HG02870 (cell line): ENCODE data around the gene NAXE.
"Not testable (repeated sequence)": the region's sequence is repeated elsewhere in the genome, so short reads cannot be mapped to it uniquely, and the experiment has no call there.

Experiments
- ATAC-seq: cut with Tn5 transposase; IDR thresholded peaks from one replicate; pipeline ENCODE4 v1.9.1; 2021; ENCODE audit warnings: mild to moderate bottlenecking, moderate library complexity; ENCODE audit not compliant: unreplicated experiment

The NAXE gene

DNA sequence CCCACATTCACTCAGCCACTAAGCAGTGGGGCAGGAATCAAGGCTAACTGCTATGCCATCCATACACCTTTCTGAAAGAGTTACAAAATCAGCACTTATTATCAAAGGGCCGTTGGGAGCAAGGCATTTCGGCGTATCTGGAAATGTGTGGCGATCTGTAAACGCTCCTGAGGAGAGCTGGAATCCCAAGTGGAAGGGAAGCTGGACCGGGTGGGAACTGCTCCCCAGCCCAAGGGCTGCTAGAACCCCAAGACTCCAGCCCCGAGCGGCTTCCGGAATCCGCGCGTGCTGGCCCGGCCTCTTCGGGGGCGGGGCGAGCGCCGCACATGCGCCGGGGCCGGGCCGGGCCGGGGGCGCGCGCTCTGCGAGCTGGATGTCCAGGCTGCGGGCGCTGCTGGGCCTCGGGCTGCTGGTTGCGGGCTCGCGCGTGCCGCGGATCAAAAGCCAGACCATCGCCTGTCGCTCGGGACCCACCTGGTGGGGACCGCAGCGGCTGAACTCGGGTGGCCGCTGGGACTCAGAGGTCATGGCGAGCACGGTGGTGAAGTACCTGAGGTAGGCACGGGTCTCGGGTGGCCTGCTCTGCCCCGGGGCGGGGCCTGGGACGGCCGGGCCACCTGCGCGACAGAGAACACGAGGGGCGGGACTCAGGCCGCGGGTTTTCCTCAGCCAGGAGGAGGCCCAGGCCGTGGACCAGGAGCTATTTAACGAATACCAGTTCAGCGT, at the start of gene NAXE:
NAXE (plus strand) TSS at position 345 of the 726 bp plus-strand sequence; CDS start at position 374, 29 bp downstream.
- ATAC-seq, result peak; percentile 73

GRCh38 chr1:156543066-156543465, 48.5 kb upstream of the NAXE start:
- no peak for ATAC-seq

DNA sequence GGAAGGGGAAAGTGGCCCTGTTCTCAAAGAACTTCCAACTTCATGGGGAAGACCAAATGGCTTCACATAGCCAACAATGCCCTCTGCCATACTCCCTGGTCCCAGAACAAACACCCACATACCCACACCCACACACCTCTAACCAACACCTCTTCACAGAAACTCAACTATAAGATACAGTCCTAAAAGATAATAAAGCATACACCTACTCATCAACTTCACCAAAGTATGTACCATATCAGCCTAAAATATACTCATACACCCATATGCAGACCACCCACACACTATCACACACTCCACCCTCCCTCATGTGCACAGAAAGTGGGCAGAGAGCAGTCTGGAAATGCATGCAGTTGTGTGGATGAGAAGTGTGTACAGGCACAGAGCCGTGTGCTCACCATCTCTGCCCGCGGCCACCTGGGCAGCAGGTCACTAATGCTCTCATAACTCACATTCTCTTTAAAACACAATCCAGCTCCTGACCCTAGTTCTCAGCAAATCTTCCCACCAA, 46.9 kb upstream of the NAXE start:
- no peak for ATAC-seq

GRCh38 chr1:156546267-156546666, 45.3 kb upstream of the NAXE start:
- ATAC-seq, result no peak

- ATAC-seq, result no peak
Observed at GRCh38 chr1:156547434-156547833, 44.1 kb upstream of the NAXE start.

DNA sequence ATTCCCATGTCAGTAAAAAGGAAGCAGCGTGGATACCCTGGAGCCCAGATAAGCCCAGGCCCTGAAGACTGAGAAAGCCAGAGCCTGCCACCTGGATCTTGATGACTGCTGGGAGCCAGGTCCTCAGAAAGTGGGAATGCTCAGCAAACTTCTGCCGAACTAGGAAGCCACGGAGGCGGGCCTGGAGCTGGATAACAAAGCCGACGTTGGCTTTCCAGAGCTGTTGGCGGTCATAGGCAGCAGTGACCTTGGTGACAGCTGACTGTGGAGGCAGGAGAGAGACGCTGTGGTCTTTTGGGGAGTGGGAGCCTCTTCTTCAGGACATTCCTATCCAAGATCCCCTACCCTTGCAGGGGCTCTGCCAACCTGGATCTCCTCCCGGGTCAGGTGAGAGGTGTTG, 43.6 kb upstream of the NAXE start:
- ATAC-seq, result no peak

- ATAC-seq, result no peak
Observed at GRCh38 chr1:156549390-156549789, 42.2 kb upstream of the NAXE start.

GRCh38 chr1:156549831-156550230, 41.7 kb upstream of the NAXE start:
- ATAC-seq, result no peak

- ATAC-seq, result no peak
Observed at GRCh38 chr1:156550346-156550745, 41.2 kb upstream of the NAXE start.

GRCh38 chr1:156551066-156551643, 40.4 kb upstream of the NAXE start:
- ATAC-seq, result no peak

DNA sequence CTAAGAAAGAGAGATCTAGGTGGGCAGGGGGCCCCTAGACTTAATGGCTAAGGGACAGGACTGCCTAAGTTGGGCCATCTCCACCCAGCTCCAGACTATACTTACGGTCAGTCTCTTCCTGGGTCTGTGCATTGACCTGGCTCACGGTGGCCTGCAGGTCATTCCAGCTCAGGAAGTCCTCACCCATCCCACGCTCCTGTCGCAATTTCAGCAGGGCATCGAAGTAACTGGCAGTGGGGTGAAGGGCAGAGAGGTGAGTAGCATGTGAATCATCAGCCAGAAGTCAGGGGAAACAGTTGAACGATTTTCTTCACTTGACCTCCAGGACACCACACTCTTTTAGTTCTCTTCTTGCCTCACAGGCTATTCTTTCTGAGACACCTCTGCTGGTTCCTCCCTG, 39.7 kb upstream of the NAXE start:
- ATAC-seq, result no peak

DNA sequence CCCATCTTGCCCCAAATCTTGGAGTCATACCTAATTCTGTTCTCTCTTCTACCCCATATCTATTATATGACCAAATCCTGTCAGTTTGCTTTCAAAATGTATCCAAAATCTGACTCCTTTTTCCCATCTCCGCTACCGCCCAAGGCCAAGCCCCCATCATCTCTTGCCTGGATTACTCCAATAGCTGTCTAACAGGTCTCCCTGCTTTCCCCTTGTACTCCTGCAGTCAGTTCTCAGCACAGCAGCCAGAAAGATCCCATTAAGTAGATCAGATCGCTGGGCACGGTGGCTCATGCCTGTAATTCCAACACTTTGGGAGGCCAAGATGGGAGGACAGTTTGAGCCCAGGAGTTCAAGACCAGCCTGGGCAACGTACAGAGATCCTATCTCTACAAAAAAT, 39.1 kb upstream of the NAXE start:
- no peak for ATAC-seq

GRCh38 chr1:156552937-156553336, 38.6 kb upstream of the NAXE start:
- ATAC-seq, result not testable (repeated sequence)

DNA sequence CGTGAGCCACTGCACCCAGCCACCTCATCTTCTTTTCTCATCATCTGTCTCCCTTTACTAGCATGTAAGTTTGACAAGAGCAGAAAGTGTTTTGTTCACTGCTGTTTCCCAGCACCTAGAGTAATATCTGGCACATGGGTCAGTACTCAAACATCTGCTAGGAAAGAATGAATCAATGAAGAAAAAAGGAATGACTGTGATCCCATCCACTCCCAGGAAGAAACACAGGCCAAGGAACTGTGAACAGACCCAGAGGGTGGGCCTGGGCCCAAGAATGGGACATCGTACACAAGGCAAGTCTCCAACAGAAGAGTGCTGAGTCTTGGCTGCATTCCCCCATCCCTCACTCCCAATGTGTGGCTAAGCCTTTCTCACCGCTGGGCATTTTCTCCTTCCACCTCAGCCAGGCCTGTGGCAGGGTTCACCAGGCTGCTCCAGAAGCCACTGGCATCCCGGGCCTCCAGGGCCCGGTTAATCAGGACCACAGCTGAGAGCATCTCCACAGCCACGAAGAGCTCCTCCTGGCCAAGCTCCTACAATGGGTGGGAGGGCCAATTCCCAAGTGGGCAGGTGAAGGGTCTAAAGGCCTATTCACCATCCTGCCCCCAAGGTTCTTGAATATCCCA, 37.6 kb upstream of the NAXE start:
- ATAC-seq, result no peak

- no peak for ATAC-seq
Observed at GRCh38 chr1:156554971-156555370, 36.6 kb upstream of the NAXE start.

- no peak for ATAC-seq
Observed at GRCh38 chr1:156555715-156556114, 35.9 kb upstream of the NAXE start.

DNA sequence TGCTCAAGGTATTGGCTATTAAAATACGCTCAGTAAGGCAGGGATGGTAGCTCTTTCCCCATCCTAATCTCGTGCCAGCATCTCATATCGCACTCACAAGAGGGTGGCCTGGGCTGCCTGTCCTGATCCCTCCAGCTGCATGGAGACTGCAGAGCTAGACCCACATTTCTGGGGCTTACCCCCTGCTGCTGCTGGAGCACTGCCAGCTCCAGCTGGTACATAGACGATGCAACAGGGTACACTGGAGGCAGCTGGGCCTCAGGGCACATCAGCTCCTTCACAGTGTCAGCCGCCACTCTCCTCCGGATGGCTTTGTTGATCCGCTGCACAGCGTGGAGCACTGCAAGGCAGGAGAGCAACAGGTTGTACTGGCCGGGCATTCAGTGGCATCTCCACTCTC, 35.2 kb upstream of the NAXE start:
- ATAC-seq, result no peak

- no peak for ATAC-seq
Observed at GRCh38 chr1:156559086-156559796, 32.3 kb upstream of the NAXE start.

DNA sequence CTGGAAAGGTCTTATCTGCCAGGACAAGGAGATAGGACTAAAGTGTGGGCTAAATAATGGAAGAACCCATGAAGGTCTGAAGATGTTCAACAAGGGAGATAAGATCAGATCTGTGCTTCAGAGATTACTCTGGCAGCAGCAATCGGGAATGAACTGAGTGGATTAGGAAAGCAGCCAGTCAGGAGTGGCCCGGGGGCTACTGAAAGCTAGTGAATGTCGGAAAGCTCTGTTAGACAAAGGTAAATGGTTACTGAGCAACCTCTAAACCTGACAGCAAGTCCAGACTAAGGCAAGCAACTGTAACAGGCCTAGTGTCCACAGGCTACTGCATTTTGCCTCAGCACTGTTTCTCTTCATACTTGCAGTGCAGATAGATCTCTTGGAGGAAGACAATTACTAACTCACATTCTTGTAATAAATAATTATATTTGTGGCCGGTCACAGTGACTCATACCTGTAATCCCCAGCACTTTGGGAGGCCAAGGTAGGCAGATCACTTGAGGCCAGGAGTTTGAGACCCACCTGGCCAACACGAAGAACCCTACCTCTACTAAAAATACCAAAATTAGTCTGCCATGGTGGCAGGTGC, 31.7 kb upstream of the NAXE start:
- ATAC-seq, result no peak

DNA sequence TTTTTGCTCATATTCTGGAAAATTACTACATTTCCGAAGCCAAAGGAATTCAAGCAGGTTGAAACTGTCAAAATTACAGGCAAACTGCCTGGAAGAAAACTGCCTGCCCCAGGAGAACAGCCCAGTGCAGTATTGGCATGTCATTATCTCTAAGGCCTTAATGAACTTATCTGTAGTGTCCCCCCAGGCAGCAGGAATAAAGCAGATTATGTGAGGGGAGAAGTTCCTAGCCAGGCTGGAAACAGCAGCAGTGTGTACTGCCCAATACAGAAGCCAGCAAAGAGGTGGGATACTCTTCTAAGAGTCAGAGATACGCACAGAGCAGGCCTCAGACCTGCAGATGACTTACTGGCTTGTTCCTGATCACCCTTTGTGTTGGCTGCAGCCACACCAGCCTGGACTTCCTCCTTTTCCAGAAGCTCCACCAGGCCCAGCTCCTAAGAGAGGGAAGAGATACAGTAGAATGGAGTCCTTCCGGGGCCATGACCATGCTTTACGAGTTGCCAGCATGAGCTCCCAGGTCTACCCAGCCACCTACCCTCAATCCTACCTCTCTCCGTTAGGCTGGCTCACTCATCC, 30.9 kb upstream of the NAXE start:
- no peak for ATAC-seq

- no peak for ATAC-seq
Observed at GRCh38 chr1:156565519-156565918, 26.1 kb upstream of the NAXE start.
